HCT116 (cell line): Measurements from ENCODE around the gene FOXD1.

ENCODE experiments used
- CTCF ChIP-seq, 3 experiments: fragments of 200-600 bp in 1 of 3; sonication (generic) in 1 of 3; IDR thresholded peaks in 2 of 3; conservative IDR thresholded peaks in 1 of 3; 2 replicates each; pipeline ENCODE4 v1.5.1; 2012 to 2017; ENCODE audit warnings: low read depth in 2 of 3, low read length in 2 of 3, antibody characterized with exemption in 1 of 3, borderline replicate concordance in 1 of 3, control low read depth in 1 of 3, mild to moderate bottlenecking in 1 of 3, mixed read lengths in 1 of 3, mixed run types in 1 of 3, moderate library complexity in 1 of 3; ENCODE audit not compliant: insufficient read depth in 1 of 3
- ELF1 ChIP-seq: IDR thresholded peaks from 2 replicates; pipeline ENCODE4 v1.6.1; 2012; ENCODE audit warnings: low read depth, borderline replicate concordance
- EZH2 ChIP-seq: fragments of 200-600 bp; sonication (generic); IDR thresholded peaks from 2 replicates; pipeline ENCODE4 v1.6.1; 2017; ENCODE audit warnings: antibody characterized with exemption, mixed run types
- FOSL1 ChIP-seq: IDR thresholded peaks from 2 replicates; pipeline ENCODE4 v1.6.1; 2012; ENCODE audit warnings: low read depth
- POLR2A ChIP-seq: IDR thresholded peaks from 2 replicates; pipeline ENCODE4 v1.7.0; 2011; ENCODE audit warnings: borderline replicate concordance; ENCODE audit not compliant: insufficient read depth, insufficient read length; ENCODE audit errors: extremely low read depth
- POLR2AphosphoS5 ChIP-seq: IDR thresholded peaks from 2 replicates; pipeline ENCODE4 v1.6.1; 2011; ENCODE audit warnings: mild to moderate bottlenecking, low read depth, low read length, moderate library complexity
- RAD21 ChIP-seq: IDR thresholded peaks from 2 replicates; pipeline ENCODE4 v1.6.1; 2012; ENCODE audit warnings: low read depth, mild to moderate bottlenecking
- REST ChIP-seq: IDR thresholded peaks from 2 replicates; pipeline ENCODE4 v1.6.1; 2012; ENCODE audit warnings: low read depth
- SP1 ChIP-seq: IDR thresholded peaks from 2 replicates; pipeline ENCODE4 v1.6.1; 2012; ENCODE audit warnings: low read depth
- TCF7L2 ChIP-seq: IDR thresholded peaks from 2 replicates; pipeline ENCODE4 v1.7.0; 2011; ENCODE audit warnings: borderline replicate concordance, inconsistent platforms; ENCODE audit not compliant: insufficient read depth, insufficient read length; ENCODE audit errors: extremely low read depth
- YY1 ChIP-seq: IDR thresholded peaks from 2 replicates; pipeline ENCODE4 v1.6.1; 2011; ENCODE audit warnings: low read length, low read depth, moderate library complexity, mild to moderate bottlenecking; ENCODE audit not compliant: insufficient replicate concordance; ENCODE audit errors: extremely low read depth
- ZNF274 ChIP-seq: fragments of 200-500 bp; sonication (Bioruptor generic); IDR thresholded peaks from 2 replicates; pipeline ENCODE4 v1.6.1; 2014; ENCODE audit warnings: mild to moderate bottlenecking, low read depth, low read length, inconsistent platforms

- TF ChIP-seq EZH2, result no peak
- no peak for TF ChIP-seq SP1
- TF ChIP-seq ELF1, result no peak
- no peak for TF ChIP-seq CTCF (IDR thresholded peaks at IDR 0.05 in 2 of 3, conservative IDR thresholded peaks at IDR 0.05 in 1 of 3; ENCODE audit: borderline replicate concordance in 1 of 3, insufficient read depth in 1 of 3, low read depth in 2 of 3, low read length in 2 of 3)
- no peak for TF ChIP-seq REST
- no peak for TF ChIP-seq POLR2A
- TF ChIP-seq TCF7L2, result no peak
- TF ChIP-seq YY1, result no peak
- no peak for TF ChIP-seq RAD21
- no peak for TF ChIP-seq FOSL1
- no peak for TF ChIP-seq POLR2AphosphoS5
- no peak for TF ChIP-seq ZNF274
Observed at GRCh38 chr5:73417303-73418034, 31.1 kb downstream of the FOXD1 start.
